Right cardiac atrium (tissue), 5 donors: ENCODE measurements around the gene TMEM185B. TPM values are rescaled to one million over a fixed set of nuclear protein-coding genes. Genes with fewer than 3 reads are reported as not detected.

Experiments used
- ATAC-seq, 2 donors: fragments of 200-7000 bp; cut with Tn5 transposase; one replicate each; pipeline versions ENCODE4 v1.8.0 to v1.9.1; 2020; ENCODE audit warnings: moderate library complexity in 2 of 2, mild to moderate bottlenecking in 1 of 2
- DNase-seq, 3 donors: peaks; one replicate each; pipeline ENCODE4 v3.0.0-alpha.2; 2020
- H3K27ac ChIP-seq: one replicate; pipeline ENCODE4 v1.5.1; 2013; ENCODE audit warnings: mild to moderate bottlenecking, low read length, control low read depth, moderate library complexity
- H3K27me3 ChIP-seq: one replicate; pipeline ENCODE4 v1.6.1; 2013; ENCODE audit not compliant: control insufficient read depth, insufficient read depth
- H3K4me1 ChIP-seq: one replicate; pipeline ENCODE4 v1.6.1; 2013; ENCODE audit warnings: low read length; ENCODE audit not compliant: control insufficient read depth, insufficient read depth
- H3K4me3 ChIP-seq: one replicate; pipeline ENCODE4 v1.5.1; 2013; ENCODE audit warnings: low read length, control low read depth
- H3K9me3 ChIP-seq: one replicate; pipeline ENCODE4 v1.6.1; 2013; ENCODE audit warnings: low read length; ENCODE audit not compliant: control insufficient read depth
- WGBS: extraction: QIAGEN DNeasy Blood & Tissue Kit; methylation state at CpG from one replicate; pipeline ENCODE4 v1.1.7; 2013; 5-methylcytosine and 5-hydroxymethylcytosine counted together
- intact Hi-C, 4 donors: fragments of 100-400 bp; cut with DNase I; formaldehyde crosslinking; loops; one replicate each; pipeline versions ENCODE4 v1.11.0 to v1.14.0; 2022 to 2023
- polyA plus RNA-seq: library from polyadenylated mRNA; stranded (reverse); fragments of 200-250 nt; gene quantifications from one replicate; pipeline ENCODE4 v1.2.3, GENCODE V29; 2013
- total RNA-seq, 4 donors: library from RNA; stranded (reverse); fragmentation: NEBNext Ultra II Directional; extraction: Animal tissue kit (Norgen Biotek cat#: 25700); gene quantifications; one replicate each; pipeline ENCODE4 v1.2.1, GENCODE V29; 2021
- donor health status: healthy with polysubstance abuse.
- donor health status: DM: no; HTN: yes; CAD: no.
- donor health status: DM: no; HTN: no; CAD: no.
- donor health status: DM: no; HTN: yes; CAD: no; lungs with severe emphysema.
- donor health status: DM: yes; HTN: yes; CAD: no.

Gene TMEM185B
- total and polyA plus RNA-seq, 5 donors, result 13.2 to 27.5 (median 19.9) TPM

DNA sequence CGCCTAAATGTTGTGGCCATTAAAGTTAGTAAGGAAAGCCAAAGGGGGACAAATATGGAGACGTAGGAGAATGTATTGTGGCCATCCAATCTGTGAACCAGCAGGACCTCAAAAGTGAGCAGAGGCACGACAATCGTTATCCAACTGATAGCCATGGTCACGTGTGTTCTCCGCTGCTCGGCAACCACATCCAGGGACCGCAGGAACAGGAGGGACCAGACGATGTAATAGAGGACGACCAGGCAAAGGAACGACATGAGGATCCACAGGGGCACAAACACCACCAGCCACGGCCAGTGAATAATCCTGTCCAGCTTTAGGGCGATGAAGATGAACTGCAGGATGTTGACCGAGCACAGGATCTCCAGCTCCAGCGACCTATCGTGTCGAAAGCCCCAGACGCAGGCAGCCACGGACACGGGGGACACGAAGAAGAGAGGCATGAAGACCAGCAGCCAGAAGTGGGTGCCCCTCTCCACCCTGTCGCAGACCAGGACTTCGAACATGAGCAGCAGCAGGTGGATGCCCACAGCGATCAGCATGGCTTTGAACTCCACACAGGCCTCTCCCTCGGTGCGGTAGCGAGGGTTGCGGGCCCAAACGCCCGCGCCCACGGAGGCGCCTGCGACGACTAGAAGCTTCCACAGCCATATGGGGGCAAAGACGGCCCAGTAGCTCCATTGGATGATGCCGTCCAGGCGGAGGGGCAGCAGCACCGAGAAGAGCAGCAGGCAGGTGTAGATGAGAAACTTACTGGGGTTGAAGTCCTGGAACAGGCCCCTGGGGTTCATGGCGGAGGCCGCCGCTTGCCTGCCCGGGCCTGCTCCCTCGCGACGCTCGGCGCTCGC, 790 bp downstream of the TMEM185B start:
- no peak overlapping the region for H3K27ac ChIP-seq
- H3K27me3 ChIP-seq, result no peaks in the 10 kb centered on the region
- no peaks in the 10 kb centered on the region for H3K4me1 ChIP-seq
- ATAC-seq, result no peak
- peak in 1 of 3 donors; percentile 67 for DNase-seq
- intact Hi-C loops, result loop anchor here in 1 of 4 donors (10.0 kb wide), 1 partner anchor 92 kb away; no protein-coding TSS in a partner anchor
- H3K4me3 ChIP-seq, result peak overlapping the region; percentile 77
- WGBS, result 79% methylated on average over 49 of the region's 49 CpGs
- H3K9me3 ChIP-seq, result no peaks in the 10 kb centered on the region

DNA sequence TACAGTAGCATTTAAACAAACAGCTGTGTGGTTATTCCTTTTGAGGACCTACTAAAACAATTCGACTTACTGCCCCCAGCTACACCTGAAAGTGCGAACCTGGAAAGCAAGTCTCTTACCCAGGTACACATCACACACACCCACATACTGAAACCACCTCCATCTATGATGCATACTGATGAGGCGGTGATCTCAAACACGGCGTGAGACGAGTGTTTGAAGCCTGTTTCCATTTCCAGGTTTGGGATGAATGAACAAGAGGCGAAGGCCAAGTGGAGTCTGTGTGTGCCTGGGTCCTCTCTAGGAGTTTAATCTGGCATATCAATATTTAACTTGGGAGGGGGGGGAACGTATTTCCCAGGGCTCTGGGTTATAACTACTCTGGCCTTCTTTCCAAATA, 1.6 kb downstream of the TMEM185B start:
- 97% methylated on average over 8 of the region's 8 CpGs for WGBS
- no peaks in the 10 kb centered on the region for H3K9me3 ChIP-seq
- DNase-seq (no peak), ATAC-seq (no peak)
- H3K4me3 ChIP-seq, result no peak overlapping the region
- no peaks in the 10 kb centered on the region for H3K4me1 ChIP-seq
- H3K27me3 ChIP-seq, result no peaks in the 10 kb centered on the region
- intact Hi-C loops, result loop anchor here in 1 of 4 donors (10.0 kb wide), 1 partner anchor 93 kb away; no protein-coding TSS in a partner anchor
- no peak overlapping the region for H3K27ac ChIP-seq

GRCh38 chr2:120220756-120221155, 2.4 kb downstream of the TMEM185B start:
- DNase-seq (no peak), ATAC-seq (no peak)
- no peaks in the 10 kb centered on the region for H3K9me3 ChIP-seq
- intact Hi-C loops, result loop anchor here in 1 of 4 donors (10.0 kb wide), 1 partner anchor 94 kb away; no protein-coding TSS in a partner anchor
- no peaks in the 10 kb centered on the region for H3K4me1 ChIP-seq
- 71% methylated on average over 2 of the region's 2 CpGs for WGBS
- H3K4me3 ChIP-seq, result no peak overlapping the region
- no peak overlapping the region for H3K27ac ChIP-seq
- no peaks in the 10 kb centered on the region for H3K27me3 ChIP-seq

DNA sequence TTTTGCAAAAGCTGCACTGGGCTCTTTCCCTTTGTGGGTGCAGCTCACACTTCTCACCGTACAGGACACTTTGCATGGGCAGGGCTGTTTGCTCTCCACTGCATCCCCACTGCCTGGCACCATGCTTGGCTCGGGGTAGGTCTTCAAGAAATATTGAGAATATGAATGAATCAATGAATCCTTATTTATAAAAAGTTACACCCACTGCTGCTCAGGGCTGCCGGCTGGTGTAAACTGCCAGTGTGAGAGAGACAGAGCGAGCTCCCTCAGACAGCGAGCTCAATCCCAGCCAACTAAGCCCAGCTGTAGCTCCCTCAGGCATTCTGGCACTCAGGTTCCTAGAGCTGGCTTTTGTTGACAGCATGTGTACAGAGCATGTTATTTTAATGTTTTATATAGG, 3.4 kb downstream of the TMEM185B start:
- 90% methylated on average over 5 of the region's 5 CpGs for WGBS
- Histone ChIP-seq H3K4me1 (no peaks in the 10 kb centered on the region), H3K9me3 (no peaks in the 10 kb centered on the region), H3K27ac (no peak overlapping the region), H3K4me3 (no peak overlapping the region), H3K27me3 (no peaks in the 10 kb centered on the region)
- DNase-seq, result no peak
- intact Hi-C loops, result loop anchor here in 1 of 4 donors (10.0 kb wide), 1 partner anchor 95 kb away; no protein-coding TSS in a partner anchor
- no peak for ATAC-seq

DNA sequence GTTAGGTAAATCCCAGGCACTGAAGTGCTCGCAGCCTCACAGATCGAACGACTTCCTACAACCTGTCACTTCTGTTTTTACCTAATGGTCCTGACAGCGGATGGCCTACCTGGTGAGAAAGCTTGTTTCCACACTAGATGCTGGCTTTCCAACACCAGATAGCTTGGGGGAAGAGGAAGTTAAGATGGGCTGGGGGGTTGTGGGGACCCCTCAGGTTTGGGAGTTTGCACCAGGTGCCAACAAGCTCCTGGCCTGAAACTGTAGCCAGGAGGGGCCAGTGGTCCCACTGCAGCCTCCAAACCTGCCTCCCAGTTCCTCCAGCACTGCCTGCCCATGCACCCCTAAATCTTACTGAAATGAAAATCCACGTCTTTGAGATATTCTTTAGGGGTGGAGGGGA, 3.9 kb downstream of the TMEM185B start:
- 96% methylated on average over 5 of the region's 5 CpGs for WGBS
- intact Hi-C loops, result no loop called here
- ATAC-seq (no peak), DNase-seq (no peak)
- Histone ChIP-seq H3K4me3 (no peak overlapping the region), H3K9me3 (no peaks in the 10 kb centered on the region), H3K27ac (no peak overlapping the region), H3K4me1 (no peaks in the 10 kb centered on the region), H3K27me3 (no peaks in the 10 kb centered on the region)

DNA sequence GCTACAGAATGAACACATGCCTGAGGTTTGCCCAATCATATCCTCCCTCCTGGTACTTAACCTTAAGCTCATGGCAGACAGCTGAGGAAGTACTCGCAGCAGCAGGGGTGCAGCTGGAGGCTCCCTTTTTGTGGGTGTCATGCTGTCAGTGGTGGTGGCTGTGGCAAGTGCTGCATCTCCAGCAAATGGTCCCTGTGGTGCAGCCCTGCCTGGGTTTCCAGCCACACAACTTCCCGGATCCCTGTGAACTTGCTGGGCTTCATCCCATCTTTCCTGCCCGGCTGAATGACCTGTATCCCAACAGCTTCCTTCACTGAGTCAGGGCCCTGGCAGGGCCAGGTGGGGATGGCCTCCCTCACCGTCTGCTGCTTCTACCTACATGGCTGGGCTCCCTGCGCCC, 5.0 kb downstream of the TMEM185B start:
- Histone ChIP-seq H3K27ac (no peak overlapping the region), H3K4me1 (no peaks in the 10 kb centered on the region), H3K27me3 (no peaks in the 10 kb centered on the region), H3K4me3 (no peak overlapping the region), H3K9me3 (no peaks in the 10 kb centered on the region)
- DNase-seq (no peak), ATAC-seq (no peak)
- intact Hi-C loops, result no loop called here
- WGBS, result 96% methylated on average over 5 of the region's 5 CpGs

- H3K27ac ChIP-seq, result no peak overlapping the region
- no peak for ATAC-seq
- no peaks in the 10 kb centered on the region for H3K27me3 ChIP-seq
- 53% methylated on average over 10 of the region's 10 CpGs for WGBS
- no peaks in the 10 kb centered on the region for H3K9me3 ChIP-seq
- intact Hi-C loops, result no loop called here
- DNase-seq, result peak in 1 of 3 donors; percentile 39
- H3K4me3 ChIP-seq, result no peak overlapping the region
- H3K4me1 ChIP-seq, result peaks cover 2% of the 10 kb centered on the region
Observed at GRCh38 chr2:120210270-120210693, 12.9 kb downstream of the TMEM185B start.

GRCh38 chr2:120209427-120210269, 13.6 kb downstream of the TMEM185B start:
- peak; percentile 38 to 48 for ATAC-seq
- no peak overlapping the region for H3K27ac ChIP-seq
- 69% methylated on average over 12 of the region's 12 CpGs for WGBS

GRCh38 chr2:120208381-120209353, 14.5 kb downstream of the TMEM185B start:
- no peaks in the 10 kb centered on the region for H3K27me3 ChIP-seq
- WGBS, result 94% methylated on average over 10 of the region's 10 CpGs
- no peaks in the 10 kb centered on the region for H3K9me3 ChIP-seq
- intact Hi-C loops, result no loop called here
- ATAC-seq, result no peak
- no peak for DNase-seq
- H3K27ac ChIP-seq, result no peak overlapping the region
- H3K4me3 ChIP-seq, result no peak overlapping the region
- H3K4me1 ChIP-seq, result peaks cover 4% of the 10 kb centered on the region

More at GRCh38 chr2:120209427-120210269, 13.6 kb downstream of the TMEM185B start:
- no peak overlapping the region for H3K4me3 ChIP-seq
- peak in 1 of 3 donors; percentile 39 for DNase-seq
- no peaks in the 10 kb centered on the region for H3K27me3 ChIP-seq
- H3K9me3 ChIP-seq, result no peaks in the 10 kb centered on the region
- intact Hi-C loops, result no loop called here
- H3K4me1 ChIP-seq, result peaks cover 2% of the 10 kb centered on the region

DNA sequence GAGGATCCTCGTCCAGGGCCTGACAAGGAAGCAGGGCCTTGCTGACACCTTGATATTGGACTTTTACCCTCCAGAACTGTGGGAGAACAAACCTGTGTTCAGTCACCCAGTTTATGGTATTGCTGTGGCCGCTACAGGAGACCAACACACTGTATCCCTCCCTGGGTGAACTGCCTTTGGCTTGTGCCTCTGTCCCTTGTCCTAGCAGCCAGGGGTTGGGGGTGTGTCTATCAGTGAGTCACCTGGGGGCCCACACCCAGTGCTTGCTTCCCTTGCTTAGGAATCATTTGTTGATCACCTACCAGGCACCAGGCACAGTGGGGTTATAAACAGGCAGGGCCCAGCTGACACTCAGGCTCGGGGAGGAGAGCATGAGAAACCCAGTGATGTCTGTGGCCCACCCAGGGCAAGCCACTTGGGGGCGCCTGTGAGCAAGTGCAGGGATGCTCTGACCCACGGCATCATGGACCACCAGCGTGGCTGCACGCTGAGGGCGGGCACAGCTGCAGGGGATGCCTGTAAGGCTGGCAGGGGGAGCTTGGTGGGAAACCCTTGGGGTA, 17.1 kb downstream of the TMEM185B start:
- ATAC-seq (peak in 1 of 2 donors; percentile 17), DNase-seq (peak in 2 of 3 donors; percentile 64 to 72)
- H3K9me3 ChIP-seq, result no peaks in the 10 kb centered on the region
- H3K4me1 ChIP-seq, result peaks cover 4% of the 10 kb centered on the region
- H3K27me3 ChIP-seq, result no peaks in the 10 kb centered on the region
- intact Hi-C loops, result no loop called here
- H3K4me3 ChIP-seq, result no peak overlapping the region
- no peak overlapping the region for H3K27ac ChIP-seq
- 66% methylated on average over 8 of the region's 8 CpGs for WGBS
